AG08395 (cell line): ENCODE data around the gene ICAM4.
A peak's percentile ranks its signal among the peaks of the same experiment; 100 is the strongest.
"Not testable (repeated sequence)": the region's sequence is repeated elsewhere in the genome, so short reads cannot be mapped to it uniquely, and the experiment has no call there.

Experiments
- DNase-seq: peaks from one replicate; pipeline ENCODE4 v3.0.0; 2012; ENCODE audit warnings: mixed read lengths, low spot score

The ICAM4 gene

GRCh38 chr19:10286803-10287737 lies at the start of gene ICAM4:
Gene ICAM4, plus strand, starts transcription at chr19:10286955. Its CDS starts 58 bp downstream, at chr19:10287013.
- DNase-seq = no peak

GRCh38 chr19:10237702-10238101 lies 49.1 kb upstream of the ICAM4 start:
- no peak for DNase-seq

GRCh38 chr19:10238172-10238783 lies 48.5 kb upstream of the ICAM4 start:
- DNase-seq = peak; percentile 69

GRCh38 chr19:10241826-10242449 lies 44.8 kb upstream of the ICAM4 start:
- DNase-seq = not testable (repeated sequence)

GRCh38 chr19:10243606-10244005 lies 43.1 kb upstream of the ICAM4 start:
- no peak for DNase-seq

GRCh38 chr19:10245189-10245939 lies 41.4 kb upstream of the ICAM4 start:
- DNase-seq = no peak

GRCh38 chr19:10246511-10246910 lies 40.2 kb upstream of the ICAM4 start:
- no peak for DNase-seq

- DNase-seq = peak; percentile 98
Measured at GRCh38 chr19:10251792-10252694, 34.7 kb upstream of the ICAM4 start, which contains the start of gene MRPL4. Gene MRPL4, plus strand, starts transcription at chr19:10252214. Its CDS starts 40 bp downstream, at chr19:10252254.

- no peak for DNase-seq
Measured at GRCh38 chr19:10252707-10253106, 34.0 kb upstream of the ICAM4 start.

GRCh38 chr19:10254244-10254643 lies 32.5 kb upstream of the ICAM4 start:
- DNase-seq = no peak

- no peak for DNase-seq
Measured at GRCh38 chr19:10255358-10255757, 31.4 kb upstream of the ICAM4 start.

GRCh38 chr19:10256551-10256950 lies 30.2 kb upstream of the ICAM4 start:
- no peak for DNase-seq

- no peak for DNase-seq
Measured at GRCh38 chr19:10256970-10257615, 29.7 kb upstream of the ICAM4 start.

- no peak for DNase-seq
Measured at GRCh38 chr19:10258080-10258710, 28.6 kb upstream of the ICAM4 start.

- DNase-seq = peak; percentile 67
Measured at GRCh38 chr19:10259162-10259905, 27.4 kb upstream of the ICAM4 start.

GRCh38 chr19:10260141-10260584 lies 26.6 kb upstream of the ICAM4 start:
- DNase-seq = no peak

GRCh38 chr19:10262771-10263170 lies 24.0 kb upstream of the ICAM4 start:
- DNase-seq = no peak

- no peak for DNase-seq
Measured at GRCh38 chr19:10266706-10267105, 20.0 kb upstream of the ICAM4 start.

GRCh38 chr19:10268071-10268470 lies 18.7 kb upstream of the ICAM4 start:
- DNase-seq = no peak
